MCF 10A (cell line): ENCODE results near the gene NCF2. TPM values are rescaled to one million over a fixed set of nuclear protein-coding genes. Genes with fewer than 3 reads are reported as not detected.

Experiments used
- BruUV-seq: library from RNA; stranded (reverse); fragments of 400-500 nt; replicated peaks from 2 replicates; lab custom pipeline; 2021; lab: Mats Ljungman, UMichigan
- CTCF ChIA-PET: fragments of 300-600 bp; sonication (Branson Sonifier 250); formaldehyde crosslinking; extraction: SDS; loops from one replicate; lab custom pipeline; 2021; ENCODE audit warnings: antibody characterized with exemption, inconsistent platforms; lab: Yijun Ruan, JAX
- POLR2A ChIA-PET: fragments of 300-600, 350-650 bp; sonication (Branson Sonifier 250); formaldehyde crosslinking; extraction: SDS; loops from one replicate; lab custom pipeline; 2020; ENCODE audit warnings: antibody characterized with exemption, inconsistent platforms; lab: Yijun Ruan, JAX
- DNase-seq: peaks from one replicate; pipeline ENCODE4 v3.0.0-alpha.2; 2018; ENCODE audit not compliant: unreplicated experiment
- H3K27ac Mint-ChIP-seq: one replicate; pipeline ENCODE4 v1.8.0; 2022; ENCODE audit warnings: mild to moderate bottlenecking, low read depth, mixed read lengths; ENCODE audit not compliant: unreplicated experiment
- H3K27me3 Mint-ChIP-seq: one replicate; pipeline ENCODE4 v1.8.0; 2022; ENCODE audit warnings: mixed read lengths; ENCODE audit not compliant: insufficient read depth, unreplicated experiment
- H3K36me3 Mint-ChIP-seq: one replicate; pipeline ENCODE4 v1.8.0; 2022; ENCODE audit warnings: mild to moderate bottlenecking, moderate library complexity, mixed read lengths; ENCODE audit not compliant: insufficient read depth, unreplicated experiment
- H3K4me1 Mint-ChIP-seq: one replicate; pipeline ENCODE4 v1.8.0; 2022; ENCODE audit warnings: mixed read lengths; ENCODE audit not compliant: insufficient read depth, unreplicated experiment
- H3K4me3 Mint-ChIP-seq: one replicate; pipeline ENCODE4 v1.8.0; 2022; ENCODE audit warnings: mild to moderate bottlenecking, moderate library complexity, mixed read lengths; ENCODE audit not compliant: unreplicated experiment
- H3K9me3 Mint-ChIP-seq: one replicate; pipeline ENCODE4 v1.8.0; 2022; ENCODE audit warnings: mixed read lengths; ENCODE audit not compliant: unreplicated experiment
- intact Hi-C: fragments of 100-400 bp; cut with micrococcal nuclease; formaldehyde crosslinking; loops from 2 replicates; pipeline ENCODE4 v1.14.1; 2022
- total RNA-seq: library from RNA; stranded (reverse); gene quantifications from 2 replicates; pipeline ENCODE4 v1.2.3, GENCODE V29; 2022
- TF ChIP-seq, protein P1 (sequence below): fragments of 200-600 bp; IDR thresholded peaks from one replicate; pipeline ENCODE4 v1.8.0; 2022; ENCODE audit warnings: antibody characterized with exemption, mild to moderate bottlenecking; ENCODE audit not compliant: unreplicated experiment

Gene NCF2
- total RNA-seq, 1 experiment from 2014 or later: 4.9 TPM

DNA sequence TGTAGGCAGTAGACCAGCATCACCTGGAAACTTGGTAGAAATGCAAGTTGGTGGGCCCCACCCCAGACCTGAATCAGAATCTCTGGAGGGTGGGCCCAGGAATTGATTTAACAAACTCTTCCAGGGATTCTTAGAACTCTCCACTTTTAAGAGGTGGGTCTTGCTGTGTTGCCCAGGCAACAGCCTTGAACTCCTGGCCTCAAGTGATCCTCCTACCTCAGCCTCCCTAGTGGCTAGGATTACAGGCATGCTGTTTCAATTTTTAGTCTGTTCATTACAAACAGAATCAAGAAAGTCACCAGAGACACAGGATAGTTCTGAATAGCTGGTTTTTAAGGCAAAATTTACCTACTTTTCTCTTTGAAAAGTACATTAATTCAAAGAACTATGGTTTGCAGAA lies 31.2 kb downstream of the NCF2 start:
- ChIA-PET CTCF (interaction anchor here (1.0 kb wide), 1 partner anchor 87 kb away, joined by 5 read pairs; the partner anchor contains the start of gene SMG7), POLR2A (interaction anchor here (1.3 to 1.6 kb wide), 3 partner anchors 10 to 144 kb away, joined by 4 to 5 read pairs (median 4); no protein-coding TSS in a partner anchor)
- peaks cover 42% of the 10 kb centered on the region for H3K36me3 Mint-ChIP-seq
- H3K4me1 Mint-ChIP-seq: no peaks in the 10 kb centered on the region
- no peaks in the 10 kb centered on the region for H3K27me3 Mint-ChIP-seq
- BruUV-seq: no TSS peak
- H3K27ac Mint-ChIP-seq: no peak overlapping the region
- H3K9me3 Mint-ChIP-seq: no peaks in the 10 kb centered on the region
- intact Hi-C loops: no loop called here
- TF ChIP-seq, protein P1, sequence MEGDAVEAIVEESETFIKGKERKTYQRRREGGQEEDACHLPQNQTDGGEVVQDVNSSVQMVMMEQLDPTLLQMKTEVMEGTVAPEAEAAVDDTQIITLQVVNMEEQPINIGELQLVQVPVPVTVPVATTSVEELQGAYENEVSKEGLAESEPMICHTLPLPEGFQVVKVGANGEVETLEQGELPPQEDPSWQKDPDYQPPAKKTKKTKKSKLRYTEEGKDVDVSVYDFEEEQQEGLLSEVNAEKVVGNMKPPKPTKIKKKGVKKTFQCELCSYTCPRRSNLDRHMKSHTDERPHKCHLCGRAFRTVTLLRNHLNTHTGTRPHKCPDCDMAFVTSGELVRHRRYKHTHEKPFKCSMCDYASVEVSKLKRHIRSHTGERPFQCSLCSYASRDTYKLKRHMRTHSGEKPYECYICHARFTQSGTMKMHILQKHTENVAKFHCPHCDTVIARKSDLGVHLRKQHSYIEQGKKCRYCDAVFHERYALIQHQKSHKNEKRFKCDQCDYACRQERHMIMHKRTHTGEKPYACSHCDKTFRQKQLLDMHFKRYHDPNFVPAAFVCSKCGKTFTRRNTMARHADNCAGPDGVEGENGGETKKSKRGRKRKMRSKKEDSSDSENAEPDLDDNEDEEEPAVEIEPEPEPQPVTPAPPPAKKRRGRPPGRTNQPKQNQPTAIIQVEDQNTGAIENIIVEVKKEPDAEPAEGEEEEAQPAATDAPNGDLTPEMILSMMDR: no peak
- no peak for DNase-seq
- H3K4me3 Mint-ChIP-seq: no peak overlapping the region

DNA sequence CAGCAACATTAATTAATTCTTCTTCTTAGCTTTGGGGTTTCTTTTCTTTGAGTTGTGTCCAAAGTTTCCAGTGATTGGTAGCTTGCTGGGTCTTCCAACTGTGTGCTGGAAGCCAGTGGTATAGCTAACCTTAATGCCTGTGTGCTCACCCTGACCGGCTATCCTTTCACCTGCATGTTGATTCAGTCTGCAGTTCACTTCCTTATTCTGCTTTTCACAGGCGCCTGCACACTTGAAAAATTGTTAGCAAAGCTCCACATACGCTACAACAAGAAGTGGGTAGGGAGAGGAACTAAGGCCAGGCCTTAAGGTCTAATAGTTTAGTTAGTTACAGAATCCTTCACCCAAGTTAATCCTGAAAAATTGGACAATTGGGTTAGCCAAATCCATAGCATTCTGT lies 35.7 kb downstream of the NCF2 start:
- CTCF ChIA-PET: interaction anchor here (0.6 to 1.6 kb wide), 3 partner anchors 8 to 240 kb away, joined by 3 to 4 read pairs (median 4); no protein-coding TSS in a partner anchor
- intact Hi-C loops: loop anchor here (1.0 kb wide), 1 partner anchor 69 kb away; no protein-coding TSS in a partner anchor
- TF ChIP-seq, protein P1: no peak
- no peak overlapping the region for H3K4me3 Mint-ChIP-seq
- H3K27ac Mint-ChIP-seq: no peak overlapping the region
- no peaks in the 10 kb centered on the region for H3K27me3 Mint-ChIP-seq
- no peaks in the 10 kb centered on the region for H3K4me1 Mint-ChIP-seq
- H3K36me3 Mint-ChIP-seq: peaks cover 81% of the 10 kb centered on the region
- no peak for DNase-seq
- POLR2A ChIA-PET: interaction anchor here (0.8 to 1.4 kb wide), 3 partner anchors 8 to 82 kb away, joined by 3 read pairs; partner anchors contain the start of gene SMG7
- no TSS peak for BruUV-seq
- no peaks in the 10 kb centered on the region for H3K9me3 Mint-ChIP-seq

DNA sequence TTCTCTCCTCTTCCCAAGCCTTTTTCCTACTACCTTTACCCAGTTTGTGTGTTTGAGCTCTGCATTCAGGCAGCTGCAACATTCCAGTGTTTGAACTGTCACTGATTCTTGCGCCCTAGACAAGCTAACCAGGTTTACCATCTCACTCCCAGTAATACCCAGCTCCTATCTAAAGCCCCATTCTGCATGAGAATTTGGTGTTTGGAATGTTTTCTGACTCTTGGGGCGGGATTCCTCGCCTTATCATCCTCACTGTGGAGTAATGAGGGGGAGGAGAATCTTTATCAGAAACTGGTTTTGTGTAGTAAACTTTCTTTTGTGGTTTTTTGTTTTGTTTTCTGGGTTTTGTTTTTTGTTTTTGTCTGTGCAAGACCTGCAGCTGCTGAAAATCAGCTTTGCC lies 36.5 kb downstream of the NCF2 start:
- TF ChIP-seq, protein P1: no peak
- Mint-ChIP-seq H3K4me1 (no peaks in the 10 kb centered on the region), H3K36me3 (peaks cover 89% of the 10 kb centered on the region), H3K27me3 (no peaks in the 10 kb centered on the region), H3K27ac (no peak overlapping the region), H3K9me3 (no peaks in the 10 kb centered on the region), H3K4me3 (no peak overlapping the region)
- no peak for DNase-seq
- CTCF ChIA-PET: interaction anchor here (0.5 to 0.8 kb wide), 3 partner anchors 48 to 79 kb away, joined by 3 to 4 read pairs (median 3); no protein-coding TSS in a partner anchor
- POLR2A ChIA-PET: interaction anchor here (0.7 to 1.3 kb wide), 4 partner anchors 14 to 580 kb away, joined by 3 to 5 read pairs (median 4); partner anchors contain the start of gene SMG7
- intact Hi-C loops: loop anchor here (1.0 kb wide), 1 partner anchor 70 kb away; no protein-coding TSS in a partner anchor
- no TSS peak for BruUV-seq

DNA sequence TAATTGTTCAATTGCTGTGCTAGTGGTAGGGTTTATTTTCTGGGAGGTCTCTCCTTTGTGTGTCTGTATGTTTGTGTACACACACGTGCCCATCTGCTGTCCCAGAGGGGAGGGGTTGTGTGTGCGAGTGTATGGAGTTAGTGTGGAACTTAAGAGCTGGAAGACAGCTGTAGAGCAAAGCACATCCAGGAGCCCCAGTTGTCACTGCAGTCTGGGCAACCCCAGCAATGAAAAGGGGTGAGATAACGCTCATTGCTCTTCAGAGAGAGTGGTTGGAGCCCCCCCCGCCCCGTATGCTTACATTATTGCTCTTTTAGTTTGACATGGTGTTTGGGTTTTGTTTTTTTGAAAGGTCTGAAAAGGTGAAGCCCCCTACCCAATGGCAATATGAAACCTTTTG lies 36.9 kb downstream of the NCF2 start:
- Mint-ChIP-seq H3K4me1 (no peaks in the 10 kb centered on the region), H3K4me3 (no peak overlapping the region), H3K27me3 (no peaks in the 10 kb centered on the region), H3K36me3 (peaks cover 93% of the 10 kb centered on the region), H3K9me3 (no peaks in the 10 kb centered on the region), H3K27ac (no peak overlapping the region)
- intact Hi-C loops: no loop called here
- CTCF ChIA-PET: interaction anchor here (0.6 to 0.8 kb wide), 2 partner anchors 69 to 79 kb away, joined by 3 to 4 read pairs; no protein-coding TSS in a partner anchor
- no peak for DNase-seq
- POLR2A ChIA-PET: interaction anchor here (0.7 to 1.3 kb wide), 3 partner anchors 14 to 579 kb away, joined by 3 to 5 read pairs (median 4); no protein-coding TSS in a partner anchor
- no TSS peak for BruUV-seq
- TF ChIP-seq, protein P1: no peak
